ENCODE results near the gene WNT16. TPM values are rescaled to one million over a fixed set of nuclear protein-coding genes. Genes with fewer than 3 reads are reported as not detected.
"Not testable (repeated sequence)": the region's sequence is repeated elsewhere in the genome, so short reads cannot be mapped to it uniquely, and the experiment has no call there.

The WNT16 gene
- total RNA-seq, 1 donor from 2014 or later, result not detected

DNA sequence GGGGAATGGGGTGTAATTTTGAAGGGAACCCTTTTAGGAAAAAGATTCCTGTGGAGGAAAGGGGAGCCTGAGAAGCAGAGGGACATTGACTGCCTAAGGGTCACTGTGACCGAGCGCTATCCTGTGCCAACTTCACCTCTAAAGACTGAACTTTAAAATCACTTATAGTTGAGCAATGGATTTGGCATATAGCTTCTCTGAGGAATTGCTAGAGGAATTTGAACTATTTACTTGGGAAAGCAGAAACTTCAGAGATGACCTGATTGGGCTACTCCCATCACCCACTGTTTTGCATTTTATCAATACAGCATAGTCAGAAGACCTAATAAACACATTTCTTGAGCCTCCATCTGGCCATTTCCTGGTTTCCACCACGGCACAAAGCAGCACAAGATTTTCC is 23.7 kb upstream of the WNT16 start:
- DNase-seq (ENCODE audit: low spot score), result no peak

DNA sequence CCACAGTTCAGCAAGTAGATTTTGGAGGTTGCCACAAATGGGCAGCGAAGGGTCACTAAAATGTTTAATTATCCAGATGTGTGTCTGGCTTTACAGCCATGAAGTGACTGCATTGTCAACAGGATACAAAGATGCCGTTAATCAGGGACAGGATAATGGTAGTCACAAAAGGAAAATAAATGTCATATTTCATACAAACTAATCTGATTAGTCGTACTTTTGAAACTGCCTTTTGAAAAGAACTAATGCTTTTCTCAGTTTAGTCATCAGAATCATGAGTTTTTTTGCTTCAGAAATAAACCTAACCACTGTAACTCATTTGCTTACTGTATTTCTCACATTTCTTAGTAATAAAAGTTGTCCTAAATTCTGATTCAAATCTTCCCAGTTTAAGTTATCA is 22.2 kb upstream of the WNT16 start:
- no peak for DNase-seq (ENCODE audit: low spot score)

- DNase-seq (ENCODE audit: low spot score), result no peak
Observed at GRCh38 chr7:121307021-121307574, 21.7 kb upstream of the WNT16 start.

DNA sequence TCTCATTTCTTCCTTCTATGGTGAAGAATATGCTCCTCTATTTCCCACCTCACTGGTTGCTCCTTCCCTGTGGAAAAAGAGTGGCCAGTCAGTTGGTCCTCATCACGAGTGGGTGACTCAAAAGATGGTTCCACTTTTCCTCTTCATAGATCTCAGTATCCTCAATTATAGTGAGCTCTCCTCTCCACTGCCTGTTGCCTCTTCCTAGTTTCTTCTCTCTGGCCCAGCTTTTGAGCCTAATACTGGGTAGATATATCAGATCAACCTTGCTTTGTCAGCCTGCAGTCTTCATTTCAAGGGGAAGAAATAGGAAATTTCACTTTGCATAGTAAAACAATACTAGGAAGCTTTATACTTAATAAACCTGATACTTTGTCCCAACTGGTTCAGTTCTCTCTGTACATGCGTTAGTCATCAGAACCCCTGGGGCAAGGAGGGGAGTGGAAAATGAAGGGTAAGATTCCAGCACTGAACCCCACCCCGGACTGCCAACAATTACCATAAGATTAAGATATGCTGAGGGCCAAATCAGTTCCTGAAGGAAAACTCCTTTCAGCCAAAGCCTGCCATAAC is 15.5 kb upstream of the WNT16 start:
- DNase-seq (ENCODE audit: low spot score), result no peak

GRCh38 chr7:121313793-121314676 is 14.8 kb upstream of the WNT16 start:
- no peak for DNase-seq (ENCODE audit: low spot score)

- not testable (repeated sequence) for DNase-seq (ENCODE audit: low spot score)
Observed at GRCh38 chr7:121315170-121315569, 13.6 kb upstream of the WNT16 start.

- no peak for DNase-seq (ENCODE audit: low spot score)
Observed at GRCh38 chr7:121322460-121322859, 6.3 kb upstream of the WNT16 start.

DNA sequence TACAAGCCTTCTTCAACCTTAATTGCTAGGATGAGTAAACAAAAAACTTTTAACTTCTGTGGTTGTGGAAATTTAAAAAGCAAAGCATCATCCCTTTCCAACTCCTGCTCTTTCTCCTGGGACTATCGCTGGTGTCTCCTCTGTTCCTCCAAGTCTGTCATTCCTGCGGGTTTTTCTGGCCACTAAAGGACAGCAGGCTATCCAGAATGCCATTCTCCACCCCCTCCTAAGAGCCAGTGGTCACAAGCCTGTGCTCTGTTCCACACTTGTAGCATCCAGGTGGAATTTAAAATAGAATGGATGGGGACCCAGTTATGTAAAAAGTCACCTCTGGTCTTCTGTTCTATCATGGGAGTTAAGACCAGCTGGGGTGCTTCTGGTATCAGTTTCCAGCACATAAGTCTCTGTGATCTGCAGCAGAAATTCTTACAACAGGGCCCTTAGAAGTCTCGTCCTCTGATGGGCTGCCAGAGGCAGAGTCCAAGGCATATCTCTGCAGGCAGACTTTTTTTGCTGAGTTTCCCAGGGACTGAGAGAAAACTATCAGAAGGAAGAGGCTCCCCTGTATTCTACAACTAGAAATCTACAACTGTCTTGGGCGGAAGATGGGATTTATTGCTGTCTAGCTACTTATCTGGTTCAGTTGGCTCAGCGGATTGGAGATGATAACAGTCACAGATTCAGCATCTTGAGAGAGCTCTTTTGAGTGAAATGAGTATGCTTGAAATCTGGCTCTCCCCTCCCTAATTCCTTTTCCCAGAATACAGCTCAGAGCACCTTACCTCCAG is 5.1 kb upstream of the WNT16 start:
- no peak for DNase-seq (ENCODE audit: low spot score)

GRCh38 chr7:121327671-121328070 is 1.1 kb upstream of the WNT16 start:
- DNase-seq (ENCODE audit: low spot score), result no peak

DNA sequence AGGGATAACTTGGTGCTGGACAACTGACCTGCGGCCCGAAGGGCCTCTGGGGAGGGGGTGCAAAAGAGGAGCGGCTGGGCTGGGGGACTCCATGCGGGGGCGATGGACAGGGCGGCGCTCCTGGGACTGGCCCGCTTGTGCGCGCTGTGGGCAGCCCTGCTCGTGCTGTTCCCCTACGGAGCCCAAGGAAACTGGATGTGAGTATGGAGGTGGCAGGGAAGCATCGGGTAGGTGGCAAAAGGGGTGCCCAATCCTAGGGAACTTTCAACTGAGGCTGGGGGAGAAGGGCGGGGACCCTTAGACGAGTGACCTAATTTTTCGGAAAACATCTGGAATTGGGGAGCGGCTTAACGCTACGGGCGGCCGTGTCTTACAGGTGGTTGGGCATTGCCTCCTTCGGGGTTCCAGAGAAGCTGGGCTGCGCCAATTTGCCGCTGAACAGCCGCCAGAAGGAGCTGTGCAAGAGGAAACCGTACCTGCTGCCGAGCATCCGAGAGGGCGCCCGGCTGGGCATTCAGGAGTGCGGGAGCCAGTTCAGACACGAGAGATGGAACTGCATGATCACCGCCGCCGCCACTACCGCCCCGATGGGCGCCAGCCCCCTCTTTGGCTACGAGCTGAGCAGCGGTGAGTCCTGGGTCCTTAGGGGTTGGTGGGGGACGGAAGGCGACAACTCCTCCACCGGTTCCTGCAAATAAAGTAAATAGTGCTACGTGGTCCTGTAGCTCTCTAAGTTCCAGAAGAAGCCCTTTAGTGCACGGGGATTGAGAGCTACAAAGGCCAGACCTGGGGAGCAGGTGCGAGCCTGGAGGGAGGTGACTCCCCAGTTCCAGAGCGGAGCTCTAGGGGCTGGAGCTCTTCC is 622 bp downstream of the WNT16 start:
- DNase-seq (ENCODE audit: low spot score), result peak; percentile 89

DNA sequence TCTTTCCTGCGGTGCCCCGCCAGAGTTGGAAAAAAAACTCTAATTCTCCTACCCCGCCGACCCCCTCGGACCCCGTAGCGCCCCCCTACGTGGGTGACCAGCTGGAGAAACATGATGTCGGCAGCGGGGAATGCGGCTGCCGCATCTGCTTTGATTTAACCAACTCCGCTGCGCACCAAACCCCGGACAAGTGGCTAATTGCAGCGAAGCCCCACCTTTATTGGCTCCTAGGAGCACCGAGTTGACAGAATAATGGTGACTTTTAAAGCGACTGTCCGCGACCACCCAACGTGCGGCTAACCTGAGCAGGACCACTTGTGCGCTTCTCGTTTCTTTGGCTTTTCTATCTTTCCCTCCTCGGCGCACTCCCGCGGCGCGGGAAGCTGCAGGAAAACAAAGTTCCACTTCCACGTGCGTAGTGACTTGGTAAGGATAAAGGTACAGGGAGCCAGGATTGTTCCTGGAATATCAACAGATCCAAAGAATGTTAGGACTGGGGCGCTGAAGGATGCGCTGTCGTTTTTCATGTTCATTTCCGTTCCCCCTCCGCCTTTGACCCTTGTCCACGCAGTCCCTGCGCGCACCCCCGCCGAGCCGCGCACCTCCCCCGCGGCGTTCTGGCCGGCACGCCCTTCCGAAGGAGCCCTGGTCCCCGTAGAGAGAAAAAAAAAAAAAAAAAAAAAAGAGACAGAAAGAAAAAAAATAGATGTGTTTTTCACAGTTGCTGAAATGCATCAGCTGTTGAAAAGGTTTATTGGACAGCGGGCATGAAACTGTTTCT is 1.4 kb downstream of the WNT16 start:
- DNase-seq (ENCODE audit: low spot score), result no peak

GRCh38 chr7:121331048-121331447 is 2.2 kb downstream of the WNT16 start:
- no peak for DNase-seq (ENCODE audit: low spot score)

GRCh38 chr7:121331574-121331973 is 2.8 kb downstream of the WNT16 start:
- no peak for DNase-seq (ENCODE audit: low spot score)

DNA sequence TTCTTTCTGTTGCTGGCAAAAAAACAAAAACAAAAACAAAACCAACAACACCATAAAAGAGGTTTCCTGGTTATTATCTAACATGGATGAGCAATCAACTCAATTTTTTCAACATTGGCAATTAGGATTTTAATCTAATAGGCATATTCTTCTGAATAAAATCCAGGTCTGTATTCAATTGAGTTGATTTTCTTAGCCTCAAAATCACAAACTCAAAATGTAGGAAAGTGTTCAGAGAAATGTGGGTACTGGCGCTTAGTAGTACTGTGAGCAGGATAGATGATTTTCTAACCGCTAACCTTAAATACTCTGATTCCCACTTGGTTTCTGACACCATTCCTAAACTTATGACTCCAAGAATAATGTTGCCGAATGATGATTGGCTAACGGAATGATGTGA is 5.6 kb downstream of the WNT16 start:
- DNase-seq (ENCODE audit: low spot score), result no peak

- no peak for DNase-seq (ENCODE audit: low spot score)
Observed at GRCh38 chr7:121334875-121335648, 6.3 kb downstream of the WNT16 start.

- no peak for DNase-seq (ENCODE audit: low spot score)
Observed at GRCh38 chr7:121336579-121336978, 7.8 kb downstream of the WNT16 start.

DNA sequence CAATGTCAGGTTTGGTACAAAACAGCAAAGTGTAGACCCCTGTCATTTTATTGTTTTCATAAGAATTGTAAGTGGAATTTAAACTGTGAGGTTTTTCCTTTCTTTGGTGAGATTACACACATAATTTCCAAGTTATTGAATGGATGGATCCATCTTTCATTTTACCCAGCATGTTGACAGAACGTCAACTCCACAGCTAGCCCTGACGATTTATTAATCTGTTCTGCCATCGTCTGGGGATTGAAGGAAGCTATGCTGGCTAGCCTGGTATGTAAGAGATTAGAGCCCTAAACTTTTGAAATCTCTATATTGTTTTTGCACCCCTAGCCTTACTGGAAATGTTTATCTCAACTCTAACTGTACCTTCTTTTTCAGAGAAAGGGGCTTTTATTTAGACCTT is 8.6 kb downstream of the WNT16 start:
- no peak for DNase-seq (ENCODE audit: low spot score)

DNA sequence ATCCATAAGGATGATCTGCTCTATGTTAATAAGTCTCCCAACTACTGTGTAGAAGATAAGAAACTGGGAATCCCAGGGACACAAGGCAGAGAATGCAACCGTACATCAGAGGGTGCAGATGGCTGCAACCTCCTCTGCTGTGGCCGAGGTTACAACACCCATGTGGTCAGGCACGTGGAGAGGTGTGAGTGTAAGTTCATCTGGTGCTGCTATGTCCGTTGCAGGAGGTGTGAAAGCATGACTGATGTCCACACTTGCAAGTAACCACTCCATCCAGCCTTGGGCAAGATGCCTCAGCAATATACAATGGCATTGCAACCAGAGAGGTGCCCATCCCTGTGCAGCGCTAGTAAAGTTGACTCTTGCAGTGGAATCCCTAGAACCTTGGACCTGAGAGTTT is 10.3 kb downstream of the WNT16 start:
- no peak for DNase-seq (ENCODE audit: low spot score)

GRCh38 chr7:121341933-121342332 is 13.1 kb downstream of the WNT16 start:
- DNase-seq (ENCODE audit: low spot score), result no peak
